ENCODE measurements around the gene SLC35G6.

Gene SLC35G6

DNA sequence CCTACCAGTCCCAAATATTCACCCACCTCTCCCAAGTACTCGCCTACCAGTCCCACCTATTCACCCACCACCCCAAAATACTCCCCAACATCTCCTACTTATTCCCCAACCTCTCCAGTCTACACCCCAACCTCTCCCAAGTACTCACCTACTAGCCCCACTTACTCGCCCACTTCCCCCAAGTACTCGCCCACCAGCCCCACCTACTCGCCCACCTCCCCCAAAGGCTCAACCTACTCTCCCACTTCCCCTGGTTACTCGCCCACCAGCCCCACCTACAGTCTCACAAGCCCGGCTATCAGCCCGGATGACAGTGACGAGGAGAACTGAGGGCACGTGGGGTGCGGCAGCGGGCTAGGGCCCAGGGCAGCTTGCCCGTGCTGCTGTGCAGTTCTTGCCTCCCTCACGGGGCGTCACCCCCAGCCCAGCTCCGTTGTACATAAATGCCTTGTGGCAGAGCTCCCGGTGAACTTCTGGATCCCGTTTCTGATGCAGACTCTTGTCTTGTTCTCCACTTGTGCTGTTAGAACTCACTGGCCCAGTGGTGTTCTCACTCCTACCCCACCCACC, 32.7 kb downstream of the SLC35G6 start:
- no peak overlapping the region for H2BK5ac ChIP-seq (ENCODE audit: low read depth, low read length, poor library complexity, severe bottlenecking)
- DNase-seq = no peak
- 93% methylated on average over 17 of the region's 17 CpGs for WGBS

GRCh38 chr17:7515911-7516610, 34.8 kb downstream of the SLC35G6 start:
- Histone ChIP-seq H2BK15ac (ENCODE audit: low read depth, poor library complexity, severe bottlenecking) (no peak overlapping the region), H3K9me3 (ENCODE audit: control insufficient read depth, low read length) (no peaks in the 10 kb centered on the region), H3K18ac (ENCODE audit: low read depth in 1 of 2, low read length in 2 of 2) (no peak overlapping the region), H2BK12ac (ENCODE audit: low read length in 2 of 2) (no peak overlapping the region), H3K27ac (ENCODE audit: low read length, poor library complexity, severe bottlenecking) (no peak overlapping the region), H3K79me1 (replicated peaks; ENCODE audit: low read length, poor library complexity, severe bottlenecking) (peaks cover 11% of the 10 kb centered on the region), H3K4me3 (ENCODE audit: insufficient read depth in 1 of 2, low read depth in 1 of 2, low read length in 2 of 2) (no peak overlapping the region), H2BK120ac (ENCODE audit: low read depth, low read length) (no peak overlapping the region), H4K91ac (ENCODE audit: low read length) (no peak overlapping the region), H2BK5ac (ENCODE audit: low read depth, low read length, poor library complexity, severe bottlenecking) (no peak overlapping the region), H4K8ac (ENCODE audit: low read length) (no peak overlapping the region), H2AK5ac (ENCODE audit: low read length, severe bottlenecking) (no peak overlapping the region), H3K36me3 (ENCODE audit: control insufficient read depth in 1 of 2, insufficient read depth in 2 of 2, low read depth in 1 of 2, low read length in 2 of 2) (peaks cover 45 to 46% of the 10 kb centered on the region in 2 experiments), H3K23ac (ENCODE audit: low read length in 2 of 2) (no peak overlapping the region), H3K4me1 (ENCODE audit: control insufficient read depth, insufficient read depth, low read depth, low read length) (no peaks in the 10 kb centered on the region), H2AFZ (ENCODE audit: low read depth, low read length) (no peak overlapping the region), H3K4ac (ENCODE audit: low read depth in 1 of 2, low read length in 2 of 2) (no peak overlapping the region), H3K14ac (ENCODE audit: low read length in 2 of 2) (no peak overlapping the region), H3K9ac (ENCODE audit: low read length) (no peak overlapping the region), H3K4me2 (ENCODE audit: low read length, poor library complexity, severe bottlenecking) (no peak overlapping the region), H3K27me3 (ENCODE audit: control insufficient read depth in 1 of 2, insufficient read depth in 1 of 2, low read length in 2 of 2) (no peaks in the 10 kb centered on the region)
- DNase-seq = no peak
- 97% methylated on average over 12 of the region's 13 CpGs for WGBS

More for the DNA sequence above, 32.7 kb downstream of the SLC35G6 start:
- Histone ChIP-seq H3K27me3 (ENCODE audit: control insufficient read depth in 1 of 2, insufficient read depth in 1 of 2, low read length in 2 of 2) (no peaks in the 10 kb centered on the region), H3K79me1 (replicated peaks; ENCODE audit: low read length, poor library complexity, severe bottlenecking) (peaks cover 16% of the 10 kb centered on the region), H3K4ac (ENCODE audit: low read depth in 1 of 2, low read length in 2 of 2) (no peak overlapping the region), H4K91ac (ENCODE audit: low read length) (no peak overlapping the region), H3K9ac (ENCODE audit: low read length) (no peak overlapping the region), H3K9me3 (ENCODE audit: control insufficient read depth, low read length) (no peaks in the 10 kb centered on the region), H2BK15ac (ENCODE audit: low read depth, poor library complexity, severe bottlenecking) (no peak overlapping the region), H3K4me3 (ENCODE audit: insufficient read depth in 1 of 2, low read depth in 1 of 2, low read length in 2 of 2) (no peak overlapping the region), H3K18ac (ENCODE audit: low read depth in 1 of 2, low read length in 2 of 2) (no peak overlapping the region), H3K36me3 (ENCODE audit: control insufficient read depth in 1 of 2, insufficient read depth in 2 of 2, low read depth in 1 of 2, low read length in 2 of 2) (peaks cover 66 to 68% of the 10 kb centered on the region in 2 experiments), H3K23ac (ENCODE audit: low read length in 2 of 2) (no peak overlapping the region), H2BK120ac (ENCODE audit: low read depth, low read length) (no peak overlapping the region), H3K27ac (ENCODE audit: low read length, poor library complexity, severe bottlenecking) (no peak overlapping the region), H2BK12ac (ENCODE audit: low read length in 2 of 2) (no peak overlapping the region), H3K4me2 (ENCODE audit: low read length, poor library complexity, severe bottlenecking) (no peak overlapping the region), H4K8ac (ENCODE audit: low read length) (no peak overlapping the region), H3K4me1 (ENCODE audit: control insufficient read depth, insufficient read depth, low read depth, low read length) (no peaks in the 10 kb centered on the region), H3K14ac (ENCODE audit: low read length in 2 of 2) (no peak overlapping the region), H2AK5ac (ENCODE audit: low read length, severe bottlenecking) (no peak overlapping the region), H2AFZ (ENCODE audit: low read depth, low read length) (no peak overlapping the region)

- H3K23ac ChIP-seq (ENCODE audit: low read length in 2 of 2) = no peak overlapping the region
- no peaks in the 10 kb centered on the region for H3K27me3 ChIP-seq (ENCODE audit: control insufficient read depth in 1 of 2, insufficient read depth in 1 of 2, low read length in 2 of 2)
- H2BK15ac ChIP-seq (ENCODE audit: low read depth, poor library complexity, severe bottlenecking) = no peak overlapping the region
- H2BK12ac ChIP-seq (ENCODE audit: low read length in 2 of 2) = no peak overlapping the region
- no peak for DNase-seq
- no peaks in the 10 kb centered on the region for H3K79me1 ChIP-seq (replicated peaks; ENCODE audit: low read length, poor library complexity, severe bottlenecking)
- H3K27ac ChIP-seq (ENCODE audit: low read length, poor library complexity, severe bottlenecking) = no peak overlapping the region
- H3K4me1 ChIP-seq (ENCODE audit: control insufficient read depth, insufficient read depth, low read depth, low read length) = no peaks in the 10 kb centered on the region
- no peak overlapping the region for H2BK120ac ChIP-seq (ENCODE audit: low read depth, low read length)
- no peak overlapping the region for H2AFZ ChIP-seq (ENCODE audit: low read depth, low read length)
- H3K9ac ChIP-seq (ENCODE audit: low read length) = no peak overlapping the region
- H3K14ac ChIP-seq (ENCODE audit: low read length in 2 of 2) = no peak overlapping the region
- H3K9me3 ChIP-seq (ENCODE audit: control insufficient read depth, low read length) = peaks cover 10% of the 10 kb centered on the region
- H3K4me2 ChIP-seq (ENCODE audit: low read length, poor library complexity, severe bottlenecking) = no peak overlapping the region
- 62% methylated on average over 10 of the region's 10 CpGs for WGBS
- H3K4ac ChIP-seq (ENCODE audit: low read depth in 1 of 2, low read length in 2 of 2) = no peak overlapping the region
- H3K18ac ChIP-seq (ENCODE audit: low read depth in 1 of 2, low read length in 2 of 2) = no peak overlapping the region
- no peak overlapping the region for H2BK5ac ChIP-seq (ENCODE audit: low read depth, low read length, poor library complexity, severe bottlenecking)
- H3K36me3 ChIP-seq (ENCODE audit: control insufficient read depth in 1 of 2, insufficient read depth in 2 of 2, low read depth in 1 of 2, low read length in 2 of 2) = peaks cover 0 to 2% of the 10 kb centered on the region in 2 experiments
- no peak overlapping the region for H4K8ac ChIP-seq (ENCODE audit: low read length)
- H2AK5ac ChIP-seq (ENCODE audit: low read length, severe bottlenecking) = no peak overlapping the region
- H4K91ac ChIP-seq (ENCODE audit: low read length) = no peak overlapping the region
- no peak overlapping the region for H3K4me3 ChIP-seq (ENCODE audit: insufficient read depth in 1 of 2, low read depth in 1 of 2, low read length in 2 of 2)
Observed at GRCh38 chr17:7523033-7523432, 41.8 kb downstream of the SLC35G6 start.

DNA sequence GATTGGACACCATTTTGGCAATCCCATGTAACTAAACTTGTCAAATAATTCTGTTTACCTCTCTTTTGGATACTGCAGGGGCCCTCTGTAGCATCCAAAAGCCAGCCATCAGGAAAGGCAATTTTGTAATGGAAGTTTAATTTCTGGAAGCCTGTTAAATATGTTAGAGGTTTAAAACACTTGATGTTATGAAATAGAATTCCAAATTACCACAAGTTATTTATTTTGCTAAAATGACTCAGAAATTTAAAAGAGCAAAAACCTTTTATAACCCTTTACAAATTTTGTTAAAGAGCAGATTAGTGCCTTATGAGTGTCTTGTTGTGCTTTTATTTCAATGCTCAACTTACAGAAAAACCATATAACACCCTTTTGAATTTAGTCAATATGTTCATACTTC, 47.6 kb downstream of the SLC35G6 start:
- no peaks in the 10 kb centered on the region for H3K27me3 ChIP-seq (ENCODE audit: control insufficient read depth in 1 of 2, insufficient read depth in 1 of 2, low read length in 2 of 2)
- H2BK120ac ChIP-seq (ENCODE audit: low read depth, low read length) = no peak overlapping the region
- H3K9ac ChIP-seq (ENCODE audit: low read length) = no peak overlapping the region
- no peak overlapping the region for H4K91ac ChIP-seq (ENCODE audit: low read length)
- H3K4me3 ChIP-seq (ENCODE audit: insufficient read depth in 1 of 2, low read depth in 1 of 2, low read length in 2 of 2) = no peak overlapping the region
- no peak overlapping the region for H3K4me2 ChIP-seq (ENCODE audit: low read length, poor library complexity, severe bottlenecking)
- no peak overlapping the region for H3K4ac ChIP-seq (ENCODE audit: low read depth in 1 of 2, low read length in 2 of 2)
- H3K18ac ChIP-seq (ENCODE audit: low read depth in 1 of 2, low read length in 2 of 2) = no peak overlapping the region
- H2AK5ac ChIP-seq (ENCODE audit: low read length, severe bottlenecking) = no peak overlapping the region
- H2BK15ac ChIP-seq (ENCODE audit: low read depth, poor library complexity, severe bottlenecking) = no peak overlapping the region
- H3K79me1 ChIP-seq (replicated peaks; ENCODE audit: low read length, poor library complexity, severe bottlenecking) = no peaks in the 10 kb centered on the region
- H3K4me1 ChIP-seq (ENCODE audit: control insufficient read depth, insufficient read depth, low read depth, low read length) = no peaks in the 10 kb centered on the region
- H3K9me3 ChIP-seq (ENCODE audit: control insufficient read depth, low read length) = peaks cover 30% of the 10 kb centered on the region
- H4K8ac ChIP-seq (ENCODE audit: low read length) = no peak overlapping the region
- no peak overlapping the region for H2AFZ ChIP-seq (ENCODE audit: low read depth, low read length)
- no peak overlapping the region for H2BK5ac ChIP-seq (ENCODE audit: low read depth, low read length, poor library complexity, severe bottlenecking)
- no peak overlapping the region for H3K27ac ChIP-seq (ENCODE audit: low read length, poor library complexity, severe bottlenecking)
- no peak overlapping the region for H3K14ac ChIP-seq (ENCODE audit: low read length in 2 of 2)
- no peaks in the 10 kb centered on the region for H3K36me3 ChIP-seq (ENCODE audit: control insufficient read depth in 1 of 2, insufficient read depth in 2 of 2, low read depth in 1 of 2, low read length in 2 of 2)
- no peak overlapping the region for H3K23ac ChIP-seq (ENCODE audit: low read length in 2 of 2)
- DNase-seq = no peak
- no peak overlapping the region for H2BK12ac ChIP-seq (ENCODE audit: low read length in 2 of 2)

All from mesenchymal stem cell (in vitro differentiated cells and primary cell).